ENCODE measurements around the gene BMS1.
"Not testable (repeated sequence)": the region's sequence is repeated elsewhere in the genome, so short reads cannot be mapped to it uniquely, and the experiment has no call there.

The BMS1 gene

DNA sequence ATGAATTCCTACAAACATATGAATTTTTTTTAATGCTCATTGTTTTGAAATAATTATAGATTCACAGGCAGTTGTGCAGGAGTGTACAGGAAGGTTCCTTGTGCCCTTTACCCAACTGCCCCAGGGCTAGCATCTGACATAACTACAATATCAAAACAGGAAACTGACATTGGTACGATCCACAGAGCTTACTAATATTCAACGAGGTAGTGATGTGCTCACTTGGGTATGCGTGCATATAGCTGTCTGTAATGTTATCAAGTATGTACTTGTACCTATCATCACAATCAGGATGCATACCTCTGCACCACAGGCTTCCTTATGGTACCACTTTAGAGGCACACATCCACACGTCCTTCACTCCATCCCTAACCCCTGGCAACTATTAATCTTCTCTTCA, 68.3 kb downstream of the BMS1 start:
- no peak for DNase-seq (ENCODE audit: low spot score)

DNA sequence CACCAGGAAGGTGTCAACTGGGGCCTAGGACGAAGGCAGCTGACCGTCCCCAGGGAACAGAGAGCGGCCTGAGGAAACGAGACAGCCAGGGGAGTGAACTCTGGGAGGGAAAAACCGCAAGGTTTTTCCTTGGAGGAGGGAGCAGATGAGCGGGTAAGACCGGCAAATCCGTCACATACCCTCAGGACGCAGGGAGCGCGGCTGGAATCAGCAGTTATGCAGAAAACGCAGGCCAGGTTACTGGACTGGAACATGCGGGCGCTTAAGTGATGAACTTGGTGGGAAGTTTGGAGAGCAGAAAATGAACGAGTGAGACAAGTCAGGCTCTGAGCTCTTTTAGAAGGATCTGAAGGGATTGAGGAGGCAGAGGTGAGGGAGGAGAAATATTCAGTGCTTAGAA, 76.7 kb downstream of the BMS1 start:
- Histone ChIP-seq H3K4me3 (no peak overlapping the region), H3K27ac (no peak overlapping the region)
- TF ChIP-seq, protein P1, sequence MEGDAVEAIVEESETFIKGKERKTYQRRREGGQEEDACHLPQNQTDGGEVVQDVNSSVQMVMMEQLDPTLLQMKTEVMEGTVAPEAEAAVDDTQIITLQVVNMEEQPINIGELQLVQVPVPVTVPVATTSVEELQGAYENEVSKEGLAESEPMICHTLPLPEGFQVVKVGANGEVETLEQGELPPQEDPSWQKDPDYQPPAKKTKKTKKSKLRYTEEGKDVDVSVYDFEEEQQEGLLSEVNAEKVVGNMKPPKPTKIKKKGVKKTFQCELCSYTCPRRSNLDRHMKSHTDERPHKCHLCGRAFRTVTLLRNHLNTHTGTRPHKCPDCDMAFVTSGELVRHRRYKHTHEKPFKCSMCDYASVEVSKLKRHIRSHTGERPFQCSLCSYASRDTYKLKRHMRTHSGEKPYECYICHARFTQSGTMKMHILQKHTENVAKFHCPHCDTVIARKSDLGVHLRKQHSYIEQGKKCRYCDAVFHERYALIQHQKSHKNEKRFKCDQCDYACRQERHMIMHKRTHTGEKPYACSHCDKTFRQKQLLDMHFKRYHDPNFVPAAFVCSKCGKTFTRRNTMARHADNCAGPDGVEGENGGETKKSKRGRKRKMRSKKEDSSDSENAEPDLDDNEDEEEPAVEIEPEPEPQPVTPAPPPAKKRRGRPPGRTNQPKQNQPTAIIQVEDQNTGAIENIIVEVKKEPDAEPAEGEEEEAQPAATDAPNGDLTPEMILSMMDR (IDR thresholded peaks at IDR 0.05), result no peak
- no peak for DNase-seq (ENCODE audit: low spot score)

More for the DNA sequence above, 68.3 kb downstream of the BMS1 start:
- Histone ChIP-seq H3K27ac (no peak overlapping the region), H3K4me3 (no peak overlapping the region)
- TF ChIP-seq, protein P1 (IDR thresholded peaks at IDR 0.05), result no peak

DNA sequence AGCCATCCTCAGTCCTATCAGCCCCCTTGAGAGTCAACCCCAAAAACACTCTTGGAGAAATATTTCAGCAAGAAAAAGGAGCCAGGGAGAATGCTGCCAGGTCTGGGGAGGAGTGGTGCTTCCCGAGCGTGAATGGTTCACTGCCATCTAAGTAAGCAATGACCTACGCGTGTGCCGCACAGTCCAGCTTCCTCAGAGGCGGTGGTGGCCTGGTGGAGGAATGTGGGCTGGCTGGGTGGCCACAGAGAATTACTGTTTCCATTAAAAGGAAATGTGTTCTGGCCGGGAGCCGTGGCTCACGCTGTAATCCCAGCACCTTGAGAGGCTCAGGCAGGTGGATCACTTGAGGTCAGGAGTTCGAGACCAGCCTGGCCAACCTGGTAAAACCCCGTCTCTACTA, 77.4 kb downstream of the BMS1 start:
- H3K27ac ChIP-seq; DNase-seq (ENCODE audit: low spot score); H3K4me3 ChIP-seq: not testable (repeated sequence)

DNA sequence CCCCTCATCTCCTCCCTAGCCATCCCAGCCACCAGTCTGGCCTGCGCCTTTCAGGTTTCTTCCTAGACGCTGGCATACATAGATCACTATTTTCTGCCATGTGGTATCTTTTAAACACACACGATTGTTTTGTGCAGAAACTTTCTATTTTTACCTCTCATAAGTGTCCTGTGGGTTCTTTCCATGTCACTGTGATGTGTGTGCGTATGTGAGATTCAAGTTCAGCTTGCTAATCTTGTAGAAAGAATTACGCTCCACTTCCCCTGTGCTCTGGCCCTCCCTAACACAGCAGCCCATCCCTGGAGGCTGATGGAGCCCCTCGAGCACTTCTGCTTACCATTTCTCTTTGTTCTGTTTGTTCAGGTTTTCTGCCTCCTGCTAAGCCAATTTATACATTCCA, 80.2 kb downstream of the BMS1 start:
- H3K4me3 ChIP-seq; H3K27ac ChIP-seq; DNase-seq (ENCODE audit: low spot score): not testable (repeated sequence)

DNA sequence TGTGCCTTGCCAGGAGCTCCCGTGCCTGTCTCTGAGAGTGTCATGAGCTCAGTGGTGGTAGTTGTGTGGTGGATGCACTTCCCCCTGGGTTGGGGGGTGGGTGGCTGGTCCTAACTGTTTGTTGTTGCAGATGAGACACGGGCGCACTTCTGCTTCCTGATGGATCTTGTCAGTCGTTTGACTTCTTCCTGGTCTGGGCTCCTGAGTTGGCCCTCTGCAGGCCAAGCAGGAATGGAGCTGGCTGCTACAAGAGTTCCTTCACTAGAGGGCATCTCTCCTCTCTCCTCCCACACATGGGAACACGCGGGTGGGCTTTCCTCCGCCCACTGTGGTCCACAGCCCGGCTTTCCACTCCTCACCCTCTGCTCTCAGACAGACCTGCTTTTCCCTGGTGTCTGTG, 82.0 kb downstream of the BMS1 start:
- H3K4me3 ChIP-seq, result no peak overlapping the region
- no peak for DNase-seq (ENCODE audit: low spot score)
- H3K27ac ChIP-seq, result no peak overlapping the region
- TF ChIP-seq, protein P1 (IDR thresholded peaks at IDR 0.05), result no peak

DNA sequence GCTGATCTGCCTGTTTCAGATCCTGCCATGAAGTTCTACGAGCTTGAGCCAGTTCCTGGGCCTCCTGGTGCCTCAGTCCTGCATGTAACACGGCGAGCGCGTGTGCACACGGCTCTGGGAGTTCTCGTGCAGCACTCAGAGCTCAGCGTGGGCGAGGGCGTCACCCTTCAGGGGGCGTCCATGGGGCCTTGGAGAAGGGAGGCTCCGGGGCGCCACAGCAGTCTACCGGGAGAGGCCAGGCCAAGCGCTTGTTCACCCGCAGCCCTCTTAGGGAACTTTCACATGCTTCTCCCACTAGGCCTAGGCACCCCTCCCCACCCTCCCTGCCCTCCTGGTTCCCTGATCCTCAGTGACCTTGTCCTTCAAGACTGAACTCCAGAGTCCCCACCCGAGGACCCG, 83.1 kb downstream of the BMS1 start:
- DNase-seq (ENCODE audit: low spot score), result no peak
- Histone ChIP-seq H3K27ac (no peak overlapping the region), H3K4me3 (no peak overlapping the region)
- TF ChIP-seq, protein P1 (IDR thresholded peaks at IDR 0.05), result no peak

DNA sequence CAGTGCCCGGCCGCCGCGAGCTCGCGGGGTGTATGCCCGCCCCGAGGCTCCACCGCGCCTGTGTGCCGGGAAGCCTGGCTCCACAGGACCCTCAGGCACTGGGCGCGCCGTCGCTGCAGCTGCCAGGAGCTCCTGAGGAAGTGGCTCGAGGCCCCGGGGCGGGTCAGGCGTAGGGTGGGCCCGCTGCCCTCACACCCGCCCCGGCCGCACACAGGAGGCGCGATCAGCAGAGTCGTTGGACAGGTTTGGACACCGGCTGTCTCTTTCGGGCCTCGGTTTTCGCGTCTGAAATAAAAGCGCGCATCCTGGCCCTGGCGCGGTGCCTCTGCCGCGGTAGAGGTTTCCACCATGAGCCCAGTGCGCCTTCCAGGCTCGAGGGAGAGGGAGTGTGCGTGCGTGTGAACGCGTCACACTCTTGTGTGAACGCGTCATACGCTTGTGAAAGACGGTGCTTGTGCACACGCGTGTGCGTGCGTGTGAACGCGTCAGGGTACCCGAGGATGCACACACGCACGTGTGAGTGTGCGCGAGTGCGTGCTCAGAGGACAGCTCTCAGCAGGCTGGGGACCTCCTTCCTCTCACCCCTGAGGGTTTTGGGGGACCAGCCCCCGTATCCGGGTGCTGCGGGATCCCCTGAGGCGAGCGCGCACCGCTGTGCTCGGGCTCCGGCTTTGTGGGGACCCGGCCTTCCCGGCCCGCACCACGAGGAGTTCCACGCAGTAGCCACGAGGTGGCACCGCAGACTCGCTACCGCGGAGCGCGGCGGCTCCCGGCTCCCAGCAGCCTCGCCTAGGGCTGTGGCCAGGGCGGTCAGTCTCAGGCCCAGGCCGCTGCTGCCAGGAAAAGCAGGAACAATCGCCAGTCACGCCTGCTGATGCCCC, 83.8 kb downstream of the BMS1 start:
- DNase-seq (ENCODE audit: low spot score), result no peak
- H3K4me3 ChIP-seq, result peak overlapping the region; percentile 59
- TF ChIP-seq, protein P1 (IDR thresholded peaks at IDR 0.05), result peak; percentile 22
- no peak overlapping the region for H3K27ac ChIP-seq

DNA sequence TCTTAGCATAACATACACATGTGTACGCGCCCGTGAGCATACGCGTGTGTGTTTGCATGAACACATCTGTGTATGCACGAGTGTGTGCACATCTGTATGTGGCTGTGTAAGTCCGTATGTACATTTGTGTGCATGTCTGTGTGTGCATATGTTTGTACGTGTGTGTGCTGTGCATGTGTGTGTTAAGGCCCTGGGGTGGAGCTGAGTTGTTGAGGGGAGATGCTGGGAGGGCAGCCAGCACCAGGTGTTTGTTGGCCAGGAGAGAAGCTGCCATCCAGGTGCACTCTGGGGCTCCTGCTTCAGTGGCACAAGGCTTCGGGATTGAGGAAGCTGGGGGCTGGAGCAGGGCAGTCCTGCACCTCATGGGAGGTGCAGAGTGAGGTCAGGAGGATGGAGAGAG, 85.0 kb downstream of the BMS1 start:
- TF ChIP-seq, protein P1 (IDR thresholded peaks at IDR 0.05), result no peak
- DNase-seq (ENCODE audit: low spot score), result no peak
- Histone ChIP-seq H3K27ac (no peak overlapping the region), H3K4me3 (no peak overlapping the region)

Measured in coronary artery (tissue), 2 donors.